ENCODE data around the gene FSD1L. TPM values are rescaled to one million over a fixed set of nuclear protein-coding genes. Genes with fewer than 3 reads are reported as not detected.

Gene FSD1L
- total and polyA plus RNA-seq, 2 of the 13 experiments (the other 11 are each of a cell fraction or from before 2014, with no cell fraction given): 4.1 to 5.1 TPM

- TF ChIP-seq ZBTB40 (IDR thresholded peaks at IDR 0.05): no peak
- no peak; the same call in 1 of the 2 replicates for TF ChIP-seq ZBTB40 (CRISPR knock-in tag; IDR thresholded peaks at IDR 0.05)
- peak; percentile 69; the same call in 1 of the 2 replicates for TF ChIP-seq SMAD3 (CRISPR knock-in tag; IDR thresholded peaks at IDR 0.05)
- no peak for TF ChIP-seq ZNF343 (CRISPR knock-in tag; IDR thresholded peaks at IDR 0.05)
- TF ChIP-seq HNF4A (CRISPR knock-in tag; IDR thresholded peaks at IDR 0.05): peak; percentile 92
- no peak for TF ChIP-seq ZFYVE20 (CRISPR knock-in tag; IDR thresholded peaks at IDR 0.05; ENCODE audit: borderline replicate concordance, low read depth)
- TF ChIP-seq FOXO1 (CRISPR knock-in tag; IDR thresholded peaks at IDR 0.05): peak; percentile 97
- no peak for TF ChIP-seq ZSCAN12 (CRISPR knock-in tag; IDR thresholded peaks at IDR 0.05)
- no peak; the same call in 1 of the 2 replicates for TF ChIP-seq DDIT3 (CRISPR knock-in tag; IDR thresholded peaks at IDR 0.05)
- no peak for TF ChIP-seq KDM5A (IDR thresholded peaks at IDR 0.05; ENCODE audit: borderline replicate concordance, low read length)
- no peak for TF ChIP-seq ZNF891 (CRISPR knock-in tag; IDR thresholded peaks at IDR 0.05)
- TF ChIP-seq PITX1 (CRISPR knock-in tag; IDR thresholded peaks at IDR 0.05): peak; percentile 95
- TF ChIP-seq HNRNPK (IDR thresholded peaks at IDR 0.05; ENCODE audit: low read depth, low read length, poor library complexity, severe bottlenecking): no peak
- TF ChIP-seq PCBP1 (IDR thresholded peaks at IDR 0.05; ENCODE audit: borderline replicate concordance, low read depth, low read length): no peak
- no peak for TF ChIP-seq GZF1 (CRISPR knock-in tag; IDR thresholded peaks at IDR 0.05)
- TF ChIP-seq GATAD2A (CRISPR knock-in tag; IDR thresholded peaks at IDR 0.05): peak; percentile 92
- no peak for TF ChIP-seq RAD51 (IDR thresholded peaks at IDR 0.05; ENCODE audit: borderline replicate concordance)
Measured at GRCh38 chr9:105432247-105432842, 15.5 kb upstream of the FSD1L start (continued).

Measured in HepG2 (cell line).